Measurements from ENCODE around the gene IQCE. TPM values are rescaled to one million over a fixed set of nuclear protein-coding genes. Genes with fewer than 3 reads are reported as not detected.

IQCE gene
- total RNA-seq, 1 experiment from 2014 or later = 21.4 TPM

GRCh38 chr7:2658941-2659340, 100.2 kb downstream of the IQCE start:
- no peaks in the 10 kb centered on the region for H3K4me1 ChIP-seq (ENCODE audit: control insufficient read depth in 1 of 2, insufficient read depth in 2 of 2, low read length in 2 of 2)
- no peak overlapping the region for H3K9ac ChIP-seq (ENCODE audit: low read length)
- DNase-seq (ENCODE audit: low read depth, low spot score) = no peak
- no peaks in the 10 kb centered on the region for H3K9me2 ChIP-seq (ENCODE audit: insufficient read depth)
- no peak for ATAC-seq
- no peak overlapping the region for H3K4me3 ChIP-seq (replicated peaks in 1 of 2; ENCODE audit: low read depth in 1 of 2, low read length in 2 of 2)
- ChIA-PET RAD21 (ENCODE audit: low non-redundant PET in 1 of 2, low total read pairs in 2 of 2, uncharacterized antibody in 2 of 2, unreplicated experiment in 2 of 2) (no interaction called here), CTCF (no interaction called here), POLR2A (no interaction called here)
- no TSS peak for BruUV-seq (replicated peaks)
- no peak overlapping the region for H3K4me2 ChIP-seq (ENCODE audit: low read length)
- H3K27me3 ChIP-seq (ENCODE audit: insufficient read depth, low read length) = no peaks in the 10 kb centered on the region
- H3K27ac ChIP-seq (ENCODE audit: low read depth, low read length) = no peak overlapping the region
- H3K79me2 ChIP-seq (ENCODE audit: insufficient read depth, low read length) = no peaks in the 10 kb centered on the region
- TF ChIP-seq CEBPB (IDR thresholded peaks at IDR 0.05; ENCODE audit: low read depth) = no peak
- TF ChIP-seq ZFX (IDR thresholded peaks at IDR 0.05) = no peak
- no peak for TF ChIP-seq ATF3 (IDR thresholded peaks at IDR 0.05)
- no peaks in the 10 kb centered on the region; a peak in 1 of 4 replicates for H3K36me3 ChIP-seq (ENCODE audit: control insufficient read depth in 1 of 2, insufficient read depth in 2 of 2, low read length in 2 of 2)
- no peaks in the 10 kb centered on the region for H4K20me1 ChIP-seq (ENCODE audit: insufficient read depth)
- no peaks in the 10 kb centered on the region for H3K9me3 ChIP-seq (ENCODE audit: control insufficient read depth in 1 of 2, insufficient read depth in 1 of 2, low read depth in 1 of 2, low read length in 2 of 2)
- no peak overlapping the region for H2AFZ ChIP-seq (ENCODE audit: low read depth, low read length, poor library complexity, severe bottlenecking)
- intact Hi-C loops (cut with micrococcal nuclease) = no loop called here

- intact Hi-C loops (cut with micrococcal nuclease) = no loop called here
- no peak overlapping the region for H3K4me2 ChIP-seq (ENCODE audit: low read length)
- no peaks in the 10 kb centered on the region; a peak in 1 of 4 replicates for H3K36me3 ChIP-seq (ENCODE audit: control insufficient read depth in 1 of 2, insufficient read depth in 2 of 2, low read length in 2 of 2)
- ChIA-PET POLR2A (interaction anchor here (0.6 kb wide), 1 partner anchor 10 kb away, joined by 3 read pairs; no protein-coding TSS in a partner anchor), RAD21 (ENCODE audit: low non-redundant PET in 1 of 2, low total read pairs in 2 of 2, uncharacterized antibody in 2 of 2, unreplicated experiment in 2 of 2) (no interaction called here), CTCF (no interaction called here)
- H3K9me2 ChIP-seq (ENCODE audit: insufficient read depth) = no peaks in the 10 kb centered on the region
- DNase-seq (ENCODE audit: low read depth, low spot score) = no peak
- no peaks in the 10 kb centered on the region for H3K27me3 ChIP-seq (ENCODE audit: insufficient read depth, low read length)
- no peaks in the 10 kb centered on the region for H3K9me3 ChIP-seq (ENCODE audit: control insufficient read depth in 1 of 2, insufficient read depth in 1 of 2, low read depth in 1 of 2, low read length in 2 of 2)
- H3K4me1 ChIP-seq (ENCODE audit: control insufficient read depth in 1 of 2, insufficient read depth in 2 of 2, low read length in 2 of 2) = 0 out of 4 replicates have a peak, but pooled peaks cover 0 to 4% of the 10 kb centered on the region in 2 experiments
- H3K9ac ChIP-seq (ENCODE audit: low read length) = no peak overlapping the region
- no peak overlapping the region for H2AFZ ChIP-seq (ENCODE audit: low read depth, low read length, poor library complexity, severe bottlenecking)
- no peaks in the 10 kb centered on the region for H4K20me1 ChIP-seq (ENCODE audit: insufficient read depth)
- TF ChIP-seq EZH2 (IDR thresholded peaks at IDR 0.05) (no peak), POLR2A (IDR thresholded peaks at IDR 0.05; ENCODE audit: borderline replicate concordance, extremely low read depth, insufficient read depth, insufficient read length) (no peak), CEBPB (IDR thresholded peaks at IDR 0.05; ENCODE audit: low read depth) (no peak), RAD21 (IDR thresholded peaks at IDR 0.05; ENCODE audit: low read depth) (no peak), CBX3 (IDR thresholded peaks at IDR 0.05; ENCODE audit: low read depth) (no peak), ZFX (IDR thresholded peaks at IDR 0.05) (no peak), SRF (IDR thresholded peaks at IDR 0.05; ENCODE audit: low read depth) (no peak), ATF3 (IDR thresholded peaks at IDR 0.05) (no peak), POLR2AphosphoS5 (IDR thresholded peaks at IDR 0.05; ENCODE audit: low read depth, low read length) (no peak)
- BruUV-seq (replicated peaks) = no TSS peak
- no peak for ATAC-seq
- H3K4me3 ChIP-seq (replicated peaks in 1 of 2; ENCODE audit: low read depth in 1 of 2, low read length in 2 of 2) = no peak overlapping the region
- H3K27ac ChIP-seq (ENCODE audit: low read depth, low read length) = no peak overlapping the region
- H3K79me2 ChIP-seq (ENCODE audit: insufficient read depth, low read length) = no peaks in the 10 kb centered on the region
Observed at GRCh38 chr7:2659556-2660358, 101.0 kb downstream of the IQCE start.
